Ovary (tissue), 9 donors: ENCODE data around the gene GART. TPM values are rescaled to one million over a fixed set of nuclear protein-coding genes. Genes with fewer than 3 reads are reported as not detected.
"Not testable (repeated sequence)": the region's sequence is repeated elsewhere in the genome, so short reads cannot be mapped to it uniquely, and the experiment has no call there.

Experiments used
- DNase-seq, 5 donors: peaks; one replicate each; pipeline ENCODE4 v3.0.0-alpha.2; 2019 to 2020
- H3K27ac ChIP-seq, 2 donors: fragments of 200-600 bp; one replicate each; pipeline versions ENCODE4 v1.5.1 to v1.8.0; 2019 to 2022
- H3K27me3 ChIP-seq: fragments of 200-600 bp; one replicate; pipeline ENCODE4 v1.8.0; 2022
- H3K36me3 ChIP-seq: fragments of 200-600 bp; sonication (generic); one replicate; pipeline ENCODE4 v1.5.1; 2019
- H3K4me1 ChIP-seq: one replicate; pipeline ENCODE4 v1.8.1; 2013; ENCODE audit warnings: mild to moderate bottlenecking, moderate library complexity; ENCODE audit not compliant: insufficient read depth
- H3K4me3 ChIP-seq: fragments of 200-600 bp; sonication (generic); one replicate; pipeline ENCODE4 v1.5.1; 2017
- H3K9me3 ChIP-seq, 2 donors: fragments of 200-600 bp in 1 of 2; sonication (generic) in 1 of 2; one replicate each; pipeline versions ENCODE4 v1.5.1 to v1.8.1; 2013 to 2019; ENCODE audit warnings: mild to moderate bottlenecking in 1 of 2, moderate library complexity in 1 of 2
- CTCF ChIP-seq, 3 donors: fragments of 450-650 bp in 2 of 3; fragments of 200-600 bp in 1 of 3; IDR thresholded peaks; one replicate each; pipeline versions ENCODE4 v1.5.1 to v1.8.0; 2016 to 2022; ENCODE audit warnings: antibody characterized with exemption in 3 of 3, mild to moderate bottlenecking in 1 of 3
- EP300 ChIP-seq: sonication (generic); formaldehyde crosslinking; IDR thresholded peaks from one replicate; pipeline ENCODE4 v1.6.1; 2017; ENCODE audit warnings: antibody characterized with exemption
- POLR2A ChIP-seq: fragments of 450-650 bp; IDR thresholded peaks from one replicate; pipeline ENCODE4 v1.6.1; 2017; ENCODE audit warnings: antibody characterized with exemption, mild to moderate bottlenecking, moderate library complexity
- WGBS, 3 donors: extraction: QIAGEN DNeasy Blood & Tissue Kit in 1 of 3; methylation state at CpG; one replicate each; pipeline versions ENCODE4 v1.1.5 to v1.1.7; 2013 to 2017; 5-methylcytosine and 5-hydroxymethylcytosine counted together
- intact Hi-C, 4 donors: fragments of 100-400 bp; cut with DNase I; formaldehyde crosslinking; loops; one replicate each; pipeline versions ENCODE4 v1.11.0 to v1.15.1; 2022 to 2023
- polyA plus RNA-seq, 2 donors: library from polyadenylated mRNA; stranded (reverse); fragments of 200-250 nt in 1 of 2; fragments of 350-450 nt in 1 of 2; fragmentation: Illumina TruSeq in 1 of 2; extraction: RNeasy Lipid Tissue Mini Kit (QIAGEN cat#74804) in 1 of 2; gene quantifications; one replicate each; pipeline ENCODE4 v1.2.3, GENCODE V29; 2013 to 2014
- total RNA-seq, 7 donors: library from RNA; depleted of rRNA in 2 of 7; stranded (reverse); fragments of >200 nt in 2 of 7; fragmentation: NEBNext Ultra II Directional in 3 of 7; extraction: Animal tissue kit (Norgen Biotek cat#: 25700) in 3 of 7; gene quantifications; one replicate each; pipeline versions ENCODE4 v1.1.0 to v1.2.4, GENCODE V29; 2016 to 2023
- donor health status: DM: no; HTN: no; CAD: no; lungs with moderate emphysema.
- donor health status: DM: no; HTN: no; CAD: no.
- donor health status: Bipolar disorder and iron deficiency.
- donor health status: DM: yes; HTN: yes; CAD: no.
- donor health status: DM: no; HTN: no; CAD: no.
- donor health status: DM: yes; HTN: yes; CAD: no.

Gene GART
- total and polyA plus RNA-seq, 9 donors, result 17.5 to 84.4 (median 51.9) TPM

- no peak overlapping the region for H3K27ac ChIP-seq
- intact Hi-C loops, result no loop called here
- H3K9me3 ChIP-seq, result no peaks in the 10 kb centered on the region
- no peak overlapping the region for H3K4me3 ChIP-seq
- H3K36me3 ChIP-seq, result no peaks in the 10 kb centered on the region
- DNase-seq, result no peak
- H3K4me1 ChIP-seq, result no peaks in the 10 kb centered on the region
- 71 to 77% (median 76%) methylated on average over 6 of the region's 6 CpGs for WGBS, 3 donors
- H3K27me3 ChIP-seq, result no peaks in the 10 kb centered on the region
- no peak for TF ChIP-seq POLR2A
- no peak for TF ChIP-seq EP300
- no peak for TF ChIP-seq CTCF (IDR thresholded peaks at IDR 0.05)
Measured at GRCh38 chr21:33586927-33587326, 45.0 kb upstream of the GART start.

- Histone ChIP-seq H3K27me3 (no peaks in the 10 kb centered on the region), H3K36me3 (no peaks in the 10 kb centered on the region), H3K9me3 (no peaks in the 10 kb centered on the region), H3K4me1 (no peaks in the 10 kb centered on the region), H3K27ac (no peak overlapping the region), H3K4me3 (no peak overlapping the region)
- intact Hi-C loops, result no loop called here
- TF ChIP-seq EP300 (no peak), POLR2A (no peak), CTCF (IDR thresholded peaks at IDR 0.05) (no peak)
- DNase-seq, result no peak
- WGBS, 3 donors, result 74 to 78% (median 77%) methylated on average over 3 of the region's 3 CpGs
Measured at GRCh38 chr21:33584455-33584854, 42.5 kb upstream of the GART start.

GRCh38 chr21:33578959-33579542 is 37.1 kb upstream of the GART start:
- no peaks in the 10 kb centered on the region for H3K36me3 ChIP-seq
- no peaks in the 10 kb centered on the region for H3K27me3 ChIP-seq
- intact Hi-C loops, result no loop called here
- no peak for DNase-seq
- H3K4me3 ChIP-seq, result no peak overlapping the region
- H3K9me3 ChIP-seq, result no peaks in the 10 kb centered on the region
- H3K4me1 ChIP-seq, result no peaks in the 10 kb centered on the region
- 85 to 86% (median 86%) methylated on average over 7 of the region's 7 CpGs for WGBS, 3 donors
- H3K27ac ChIP-seq, result no peak overlapping the region
- no peak for TF ChIP-seq CTCF (IDR thresholded peaks at IDR 0.05)
- no peak for TF ChIP-seq EP300
- TF ChIP-seq POLR2A, result no peak

GRCh38 chr21:33578214-33578613 is 36.3 kb upstream of the GART start:
- no peak for DNase-seq
- Histone ChIP-seq H3K36me3 (no peaks in the 10 kb centered on the region), H3K4me1 (no peaks in the 10 kb centered on the region), H3K27me3 (no peaks in the 10 kb centered on the region), H3K27ac (no peak overlapping the region), H3K9me3 (no peaks in the 10 kb centered on the region), H3K4me3 (no peak overlapping the region)
- intact Hi-C loops, result no loop called here
- 77 to 94% (median 83%) methylated on average over 2 of the region's 2 CpGs for WGBS, 3 donors
- TF ChIP-seq EP300, result no peak

- H3K9me3 ChIP-seq, H3K4me3 ChIP-seq, H3K4me1 ChIP-seq, H3K27me3 ChIP-seq, H3K36me3 ChIP-seq, H3K27ac ChIP-seq, intact Hi-C loops, DNase-seq: not testable (repeated sequence)
- WGBS, 3 donors, result 10 to 39% (median 14%) methylated on average over 2 of the region's 2 CpGs
Measured at GRCh38 chr21:33576741-33577141, 34.8 kb upstream of the GART start.
